Upper lobe of left lung (tissue), 6 donors: Measurements from ENCODE around the gene TMTC2. TPM values are rescaled to one million over a fixed set of nuclear protein-coding genes. Genes with fewer than 3 reads are reported as not detected.
A peak's percentile ranks its signal among the peaks of the same experiment; 100 is the strongest.

Experiments used
- ATAC-seq, 2 donors: fragments of 200-7000 bp; cut with Tn5 transposase; one replicate each; pipeline ENCODE4 v1.9.1; 2022; ENCODE audit warnings: mild to moderate bottlenecking in 2 of 2, moderate library complexity in 2 of 2; ENCODE audit not compliant: low FRiP score in 2 of 2
- DNase-seq, 2 donors: peaks; one replicate each; pipeline ENCODE4 v3.0.0-alpha.2; 2019 to 2020
- H3K27ac ChIP-seq, 4 donors: fragments of 200-600 bp; sonication (generic); one replicate each; pipeline ENCODE4 v1.5.1; 2016 to 2019
- H3K27me3 ChIP-seq, 4 donors: fragments of 200-600 bp; sonication (generic); one replicate each; pipeline ENCODE4 v1.5.1; 2017 to 2019
- H3K36me3 ChIP-seq, 4 donors: fragments of 200-600 bp; sonication (generic); one replicate each; pipeline ENCODE4 v1.5.1; 2016 to 2019
- H3K4me1 ChIP-seq, 4 donors: fragments of 200-600 bp; sonication (generic); one replicate each; pipeline ENCODE4 v1.5.1; 2018 to 2019
- H3K4me3 ChIP-seq, 4 donors: fragments of 200-600 bp; sonication (generic); one replicate each; pipeline ENCODE4 v1.5.1; 2017 to 2019; ENCODE audit warnings: mild to moderate bottlenecking in 2 of 4, moderate library complexity in 1 of 4
- H3K9me3 ChIP-seq, 4 donors: fragments of 200-600 bp; sonication (generic); one replicate each; pipeline ENCODE4 v1.5.1; 2018 to 2019
- CTCF ChIP-seq, 6 experiments: fragments of 450-650 bp in 4 of 6; fragments of 200-600 bp in 2 of 6; sonication (generic) in 2 of 6; IDR thresholded peaks; one replicate each; pipeline ENCODE4 v1.5.1; 2016 to 2019; ENCODE audit warnings: antibody characterized with exemption in 6 of 6
- EP300 ChIP-seq, 4 donors: sonication (generic); formaldehyde crosslinking; IDR thresholded peaks; one replicate each; pipeline ENCODE4 v1.5.1; 2017; ENCODE audit warnings: antibody characterized with exemption in 4 of 4, control low read depth in 2 of 4
- POLR2A ChIP-seq, 4 donors: fragments of 450-650 bp; IDR thresholded peaks; one replicate each; pipeline ENCODE4 v1.5.1; 2016 to 2017; ENCODE audit warnings: antibody characterized with exemption in 4 of 4, mild to moderate bottlenecking in 2 of 4
- POLR2AphosphoS5 ChIP-seq, 2 donors: sonication (generic); formaldehyde crosslinking; IDR thresholded peaks; one replicate each; pipeline ENCODE4 v1.5.1; 2017; ENCODE audit warnings: antibody characterized with exemption in 2 of 2
- WGBS, 2 donors: methylation state at CpG; one replicate each; pipeline ENCODE4 v1.1.5; 2017 to 2018; 5-methylcytosine and 5-hydroxymethylcytosine counted together
- total RNA-seq, 6 donors: library from RNA; depleted of rRNA in 4 of 6; stranded (reverse); fragments of >200 nt in 4 of 6; gene quantifications; one replicate each; pipeline versions ENCODE4 v1.1.0 to v1.2.1, GENCODE V29; 2016 to 2021
- donor health status: DM: no; HTN: no; CAD: no; lungs with moderate emphysema.
- donor health status: DM: no; HTN: yes; CAD: no; lungs with severe emphysema.

Gene TMTC2
- total RNA-seq, 6 donors from 2014 or later: 21.2 to 37.7 (median 26.8) TPM

- Histone ChIP-seq H3K9me3 (no peaks in the 10 kb centered on the region), H3K36me3 (no peaks in the 10 kb centered on the region), H3K4me3 (no peak overlapping the region), H3K27me3 (no peaks in the 10 kb centered on the region), H3K27ac (no peak overlapping the region), H3K4me1 (peaks cover 0 to 9% (median 4%) of the 10 kb centered on the region in 4 donors)
- TF ChIP-seq POLR2A (IDR thresholded peaks at IDR 0.05) (no peak), CTCF (IDR thresholded peaks at IDR 0.05) (no peak), POLR2AphosphoS5 (IDR thresholded peaks at IDR 0.05) (no peak), EP300 (IDR thresholded peaks at IDR 0.05) (no peak)
- DNase-seq (no peak), ATAC-seq (no peak)
Observed at GRCh38 chr12:82855872-82856271, 169.2 kb downstream of the TMTC2 start.

DNA sequence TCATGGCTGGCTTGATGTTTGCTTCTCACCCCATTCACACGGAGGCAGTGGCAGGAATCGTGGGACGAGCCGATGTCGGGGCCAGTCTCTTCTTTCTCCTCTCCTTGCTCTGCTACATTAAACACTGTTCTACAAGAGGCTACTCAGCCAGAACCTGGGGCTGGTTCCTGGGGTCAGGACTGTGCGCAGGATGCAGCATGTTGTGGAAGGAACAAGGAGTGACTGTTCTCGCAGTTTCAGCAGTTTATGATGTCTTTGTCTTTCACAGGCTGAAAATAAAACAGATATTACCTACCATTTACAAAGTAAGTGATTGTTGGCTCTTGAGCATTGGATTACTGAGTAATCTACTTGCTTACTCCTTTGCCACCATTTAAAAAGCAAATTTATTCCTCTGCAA is 170.6 kb downstream of the TMTC2 start:
- Histone ChIP-seq H3K4me3 (no peak overlapping the region), H3K9me3 (no peaks in the 10 kb centered on the region), H3K27ac (no peak overlapping the region), H3K27me3 (no peaks in the 10 kb centered on the region), H3K36me3 (no peaks in the 10 kb centered on the region), H3K4me1 (peaks cover 0 to 9% (median 4%) of the 10 kb centered on the region in 4 donors)
- WGBS, 2 donors: 91 to 95% methylated on average over 7 of the region's 7 CpGs
- no peak for ATAC-seq
- TF ChIP-seq POLR2AphosphoS5 (IDR thresholded peaks at IDR 0.05): no peak
- TF ChIP-seq EP300 (IDR thresholded peaks at IDR 0.05): no peak
- no peak for TF ChIP-seq POLR2A (IDR thresholded peaks at IDR 0.05)
- TF ChIP-seq CTCF (IDR thresholded peaks at IDR 0.05): no peak
- DNase-seq: no peak

- Histone ChIP-seq H3K4me1 (peaks cover 0 to 9% (median 4%) of the 10 kb centered on the region in 4 donors), H3K27ac (peak overlapping the region in 1 of 4 donors; percentile 28), H3K4me3 (no peak overlapping the region), H3K27me3 (no peaks in the 10 kb centered on the region), H3K36me3 (no peaks in the 10 kb centered on the region), H3K9me3 (no peaks in the 10 kb centered on the region)
- TF ChIP-seq POLR2AphosphoS5 (IDR thresholded peaks at IDR 0.05) (no peak), POLR2A (IDR thresholded peaks at IDR 0.05) (no peak), CTCF (IDR thresholded peaks at IDR 0.05) (no peak), EP300 (IDR thresholded peaks at IDR 0.05) (no peak)
- DNase-seq (no peak), ATAC-seq (no peak)
- 80 to 83% methylated on average over 10 of the region's 10 CpGs for WGBS, 2 donors
Observed at GRCh38 chr12:82857911-82858533, 171.3 kb downstream of the TMTC2 start.

DNA sequence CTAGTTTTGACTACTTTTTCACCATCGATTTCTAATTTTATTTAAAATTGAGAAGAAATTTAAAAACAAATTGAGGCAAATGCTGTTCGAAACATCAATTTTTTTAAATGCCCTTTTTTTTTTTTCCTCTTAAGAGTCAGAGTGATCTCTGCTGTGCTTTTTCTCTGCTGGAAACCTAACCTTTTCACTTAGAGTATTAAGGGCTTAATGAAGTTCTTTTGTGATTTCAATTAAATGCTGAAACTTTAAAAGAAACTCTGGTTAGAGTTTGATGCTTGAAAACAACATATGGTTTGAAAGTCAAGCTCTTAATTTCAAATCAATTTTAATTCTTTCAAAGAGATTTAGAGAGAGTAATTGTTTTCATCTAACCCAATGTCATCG is 171.8 kb downstream of the TMTC2 start:
- Histone ChIP-seq H3K4me3 (no peak overlapping the region), H3K27ac (peak overlapping the region in 1 of 4 donors; percentile 28), H3K9me3 (no peaks in the 10 kb centered on the region), H3K27me3 (no peaks in the 10 kb centered on the region), H3K36me3 (no peaks in the 10 kb centered on the region), H3K4me1 (peaks cover 0 to 9% (median 4%) of the 10 kb centered on the region in 4 donors)
- TF ChIP-seq POLR2AphosphoS5 (IDR thresholded peaks at IDR 0.05) (no peak), CTCF (IDR thresholded peaks at IDR 0.05) (no peak), POLR2A (IDR thresholded peaks at IDR 0.05) (no peak), EP300 (IDR thresholded peaks at IDR 0.05) (no peak)
- DNase-seq (no peak), ATAC-seq (no peak)
- 87 to 95% methylated on average over 3 of the region's 3 CpGs for WGBS, 2 donors
